GM19023 (cell line): ENCODE measurements around the gene SLC66A1.

Experiments
- ATAC-seq: cut with Tn5 transposase; IDR thresholded peaks from one replicate; pipeline ENCODE4 v1.9.1; 2021; ENCODE audit warnings: mild to moderate bottlenecking, moderate library complexity; ENCODE audit not compliant: unreplicated experiment

SLC66A1 gene

DNA sequence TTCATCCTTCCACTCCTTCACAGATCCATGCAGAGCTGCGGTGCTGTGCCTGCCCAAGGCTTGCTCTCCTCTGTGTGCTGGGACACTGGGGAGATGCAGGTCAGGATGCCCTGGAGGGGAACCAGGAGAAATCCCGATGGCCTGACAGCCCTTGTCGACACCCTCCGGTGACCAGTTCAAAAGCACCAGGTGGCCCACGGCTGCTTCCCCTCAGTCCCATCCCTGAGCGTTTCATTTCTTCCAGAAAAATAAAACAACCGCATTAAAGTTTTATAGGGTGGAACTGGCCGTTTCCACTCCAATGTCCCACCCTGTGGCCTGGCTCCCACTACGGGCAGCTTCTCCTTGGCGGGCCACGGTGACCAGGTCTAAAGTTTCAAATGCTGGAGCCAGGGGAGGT is 48.3 kb downstream of the SLC66A1 start:
- no peak for ATAC-seq

DNA sequence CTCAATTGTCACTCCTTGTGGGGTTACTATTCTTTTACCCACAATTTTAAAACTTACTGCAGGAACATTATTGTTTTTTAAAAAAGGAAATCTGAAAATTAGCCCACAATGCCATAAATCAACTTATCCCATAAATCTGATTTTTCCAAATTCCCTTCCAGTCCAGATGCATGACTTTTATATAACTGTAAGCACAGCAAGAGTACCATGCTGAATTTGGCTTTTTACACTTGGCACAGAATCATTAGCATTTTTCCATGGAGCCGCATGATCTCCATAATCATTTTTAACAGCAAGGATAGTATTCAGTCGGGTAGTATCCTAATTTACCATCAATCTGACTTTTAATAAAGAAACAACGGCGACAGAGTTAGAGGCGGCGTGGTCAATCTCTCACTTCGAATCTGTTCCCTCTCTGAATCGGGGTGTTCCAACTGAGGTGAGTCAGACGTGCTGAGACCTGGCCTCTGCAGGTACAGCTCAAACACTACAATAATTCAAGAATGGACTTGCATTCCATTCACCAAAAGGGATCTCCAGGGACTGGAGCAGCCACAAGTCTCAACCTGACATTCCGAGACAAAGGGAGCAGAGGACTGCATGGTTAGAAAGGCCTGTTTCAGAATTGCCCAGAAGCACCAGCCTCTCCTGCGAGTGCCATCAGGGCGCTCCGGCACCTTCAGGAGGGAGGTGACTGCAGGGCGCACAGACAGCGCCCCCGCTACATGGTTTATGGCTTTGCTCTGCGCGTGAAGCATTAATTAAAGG is 48.9 kb downstream of the SLC66A1 start:
- no peak for ATAC-seq

DNA sequence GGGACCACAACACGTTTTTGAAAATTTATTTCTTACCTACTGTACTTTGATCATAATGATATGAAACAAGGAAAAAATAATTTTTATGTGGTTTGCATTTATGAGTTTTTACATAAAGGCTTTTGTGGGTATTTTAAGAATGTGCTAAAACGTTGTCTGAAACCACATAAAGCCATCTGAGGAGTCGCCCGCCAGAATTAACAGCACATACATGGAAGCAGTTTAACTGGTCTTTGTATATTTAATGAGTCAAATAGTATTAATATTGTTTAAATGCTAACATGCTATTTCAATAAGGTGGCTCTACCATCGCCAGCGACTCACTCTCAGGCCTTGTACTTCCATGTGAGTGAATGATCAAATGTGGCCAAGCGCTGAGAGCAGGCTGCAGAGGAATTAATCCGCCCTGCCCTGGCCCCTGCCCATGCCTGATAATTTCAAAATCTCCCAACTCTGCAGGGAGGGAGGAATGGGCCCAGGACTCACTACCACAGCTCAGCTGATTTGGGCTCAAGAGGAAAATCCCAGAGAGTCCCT is 49.6 kb downstream of the SLC66A1 start:
- no peak for ATAC-seq

DNA sequence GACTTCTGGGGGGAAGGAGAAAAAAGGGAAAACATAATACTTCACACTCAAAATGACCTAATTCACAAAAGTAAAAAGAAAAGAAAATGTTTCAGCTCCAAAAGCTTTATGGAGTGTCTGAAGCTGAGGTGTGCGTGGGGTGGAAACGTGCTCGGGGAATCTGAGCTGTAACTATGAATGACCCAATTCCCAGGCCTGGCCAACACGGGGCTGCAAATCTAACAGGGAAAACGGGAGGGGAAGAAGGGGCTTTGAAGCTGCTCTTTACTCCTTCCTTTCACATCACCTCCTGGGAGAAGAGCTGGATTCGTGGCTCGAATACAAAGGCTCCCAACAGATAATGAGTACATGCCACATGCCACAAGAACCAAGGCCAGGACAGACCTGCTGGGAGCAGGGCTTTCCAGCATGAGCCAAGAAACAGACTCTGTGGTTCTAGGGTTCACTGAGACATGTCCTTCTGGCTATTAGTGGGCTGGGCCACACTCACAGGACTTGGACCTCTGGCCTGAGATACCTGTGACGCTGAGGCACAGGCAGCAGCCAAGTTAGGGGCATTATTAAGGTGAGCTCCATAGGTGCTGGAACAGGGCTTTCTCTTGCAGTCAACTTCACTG is 51.5 kb downstream of the SLC66A1 start:
- ATAC-seq = no peak

DNA sequence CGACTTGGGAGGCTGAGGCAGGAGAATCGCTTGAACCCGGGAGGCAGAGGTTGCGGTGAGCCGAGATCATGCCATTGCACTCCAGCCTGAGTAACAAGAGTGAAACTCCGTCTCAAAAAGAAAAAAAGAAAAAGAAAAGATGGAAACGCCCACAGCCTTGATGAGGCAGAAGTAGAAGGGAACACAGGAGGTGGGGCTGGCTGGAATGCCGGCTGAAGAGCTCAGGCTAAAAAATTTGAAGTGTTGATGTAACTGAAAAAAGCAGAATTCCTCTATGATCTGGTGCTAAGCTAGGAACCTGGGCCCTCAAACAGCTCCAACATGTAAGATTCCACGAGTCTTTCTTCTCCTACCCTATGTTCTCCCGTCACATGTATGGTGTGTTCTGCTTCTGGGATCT is 53.6 kb downstream of the SLC66A1 start:
- ATAC-seq = no peak

DNA sequence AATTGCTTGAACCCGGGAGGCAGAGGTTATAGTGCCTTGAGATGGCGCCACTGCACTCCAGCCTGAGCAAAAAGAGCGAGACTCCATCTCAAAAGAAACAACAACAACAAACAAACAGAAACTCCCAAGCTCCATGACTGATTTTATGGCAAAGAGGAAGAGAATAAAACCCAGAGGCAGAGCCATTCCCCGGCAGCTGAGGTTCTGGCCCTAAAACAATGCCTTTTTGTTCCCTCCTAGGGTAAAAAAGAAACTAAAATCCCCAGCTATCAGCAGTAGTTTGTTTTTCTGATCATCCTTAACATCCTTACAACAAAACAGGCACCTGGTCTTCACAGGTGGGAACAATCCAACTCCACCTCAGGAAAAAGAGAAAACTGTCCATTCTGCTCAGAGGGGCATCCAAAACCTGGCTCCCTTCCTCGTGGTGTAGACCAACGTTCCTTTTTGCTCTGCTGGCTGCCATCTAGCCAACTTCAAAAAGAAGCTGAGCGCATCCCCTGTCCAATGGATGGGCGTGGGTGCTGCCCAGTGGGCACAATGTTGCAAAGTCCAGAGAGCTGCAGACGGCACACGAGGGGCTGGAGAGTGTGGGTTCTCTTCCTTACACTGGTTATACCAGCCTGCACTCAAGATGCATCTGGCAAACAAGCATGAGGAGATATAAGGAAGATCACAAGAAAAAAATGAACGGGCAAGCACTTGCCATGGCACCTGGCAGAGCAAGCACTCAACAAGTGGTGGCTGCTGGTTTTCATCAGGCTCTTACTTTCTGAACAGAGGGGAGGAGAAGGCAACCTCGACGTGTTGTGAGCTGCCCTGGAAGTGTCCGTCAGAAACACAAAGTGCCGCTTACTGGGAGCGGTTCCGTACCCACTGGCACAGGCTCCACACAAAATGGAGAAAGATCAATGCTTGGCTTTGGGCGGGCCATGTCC is 54.7 kb downstream of the SLC66A1 start:
- no peak for ATAC-seq

DNA sequence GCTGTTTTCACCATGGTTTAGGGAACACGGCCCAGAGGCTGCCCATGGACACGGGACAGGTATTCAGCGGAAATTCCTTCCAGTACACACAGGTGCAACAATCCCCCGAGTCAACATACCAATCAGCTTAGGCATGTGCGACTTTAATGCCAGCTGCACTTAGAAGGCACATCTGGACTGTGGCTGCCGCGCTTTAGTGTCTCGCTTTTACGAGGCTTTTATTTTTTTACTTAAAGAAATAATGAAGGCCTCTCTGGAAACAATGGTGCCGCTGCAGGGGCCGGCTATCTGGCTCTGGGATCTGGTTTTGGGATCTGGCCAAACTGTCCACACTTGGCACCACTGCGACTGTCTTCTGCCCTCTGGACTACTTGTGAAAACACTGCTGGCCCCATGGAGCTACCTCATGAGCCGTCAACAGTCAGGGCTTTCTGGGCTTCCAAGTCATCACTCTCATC is 55.5 kb downstream of the SLC66A1 start:
- ATAC-seq = no peak

DNA sequence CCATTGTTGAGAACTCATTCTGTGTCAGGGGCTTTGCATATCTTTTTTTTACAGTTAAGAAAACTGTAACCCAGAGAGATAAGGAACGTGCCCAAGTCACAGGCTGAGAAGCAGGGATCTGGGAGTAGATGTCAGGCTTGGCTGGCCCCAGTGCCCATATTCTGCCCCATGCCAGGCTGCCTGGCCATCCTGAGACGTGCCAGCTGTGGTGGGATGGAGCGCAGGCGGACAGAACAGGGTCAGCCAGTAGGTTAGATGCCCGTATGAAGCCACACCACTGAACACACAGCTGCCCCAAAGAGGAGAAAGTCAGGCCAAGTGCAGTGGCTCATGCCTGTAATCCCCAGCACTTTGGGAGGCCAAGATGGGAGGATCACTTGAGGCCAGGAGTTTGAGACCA is 55.9 kb downstream of the SLC66A1 start:
- no peak for ATAC-seq

DNA sequence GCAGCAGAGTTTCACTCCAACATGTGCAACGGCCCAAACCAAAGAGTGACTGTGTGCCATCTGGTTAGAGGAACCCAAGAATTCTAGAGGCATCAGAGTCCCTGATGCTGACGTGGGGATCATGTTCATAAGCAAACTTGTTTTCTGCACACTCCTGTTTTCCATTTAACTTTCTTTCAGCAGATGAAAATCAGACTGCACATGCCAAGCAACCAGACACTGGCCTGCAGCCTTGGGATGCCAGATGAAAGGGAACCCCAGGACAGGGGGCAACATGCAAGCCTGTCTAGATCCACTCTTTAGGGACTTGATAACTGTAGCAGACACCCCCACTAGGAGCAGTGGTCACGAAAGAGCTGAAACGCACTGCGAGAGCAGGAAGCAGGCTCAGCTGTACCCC is 56.8 kb downstream of the SLC66A1 start:
- ATAC-seq = no peak

DNA sequence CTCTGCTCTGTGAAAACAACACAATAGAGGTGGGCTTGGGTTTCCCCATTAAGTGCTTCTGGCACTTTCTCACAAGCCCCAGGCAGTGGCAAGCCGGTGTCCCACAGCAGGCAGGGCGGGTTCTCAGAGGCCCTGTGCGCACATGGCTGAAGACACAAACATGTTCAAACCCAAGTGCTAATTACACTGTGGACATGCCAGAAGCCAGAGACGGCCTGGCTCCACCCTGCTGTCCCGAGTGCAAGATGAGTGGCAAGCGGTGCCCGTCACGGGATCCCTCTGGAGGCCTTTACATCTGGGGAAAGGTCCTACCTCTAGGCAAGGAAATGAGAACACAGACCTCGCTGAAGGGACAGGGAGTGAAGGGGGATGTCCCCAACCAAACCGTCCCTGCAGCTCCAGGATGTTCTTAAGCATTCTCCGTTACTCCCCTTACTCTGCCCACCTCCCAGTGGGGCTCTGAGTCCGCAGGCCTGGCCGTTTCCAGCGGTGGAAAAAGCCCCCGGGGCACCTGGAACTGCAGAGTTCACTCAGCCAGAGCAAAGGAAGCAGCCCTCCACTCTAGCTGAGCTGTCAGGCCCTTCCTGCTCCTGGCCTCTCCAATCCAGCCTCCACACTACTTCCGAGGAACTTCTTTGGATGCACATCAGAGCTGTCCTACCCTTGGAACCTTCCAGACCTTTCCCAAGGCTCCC is 57.4 kb downstream of the SLC66A1 start:
- no peak for ATAC-seq

DNA sequence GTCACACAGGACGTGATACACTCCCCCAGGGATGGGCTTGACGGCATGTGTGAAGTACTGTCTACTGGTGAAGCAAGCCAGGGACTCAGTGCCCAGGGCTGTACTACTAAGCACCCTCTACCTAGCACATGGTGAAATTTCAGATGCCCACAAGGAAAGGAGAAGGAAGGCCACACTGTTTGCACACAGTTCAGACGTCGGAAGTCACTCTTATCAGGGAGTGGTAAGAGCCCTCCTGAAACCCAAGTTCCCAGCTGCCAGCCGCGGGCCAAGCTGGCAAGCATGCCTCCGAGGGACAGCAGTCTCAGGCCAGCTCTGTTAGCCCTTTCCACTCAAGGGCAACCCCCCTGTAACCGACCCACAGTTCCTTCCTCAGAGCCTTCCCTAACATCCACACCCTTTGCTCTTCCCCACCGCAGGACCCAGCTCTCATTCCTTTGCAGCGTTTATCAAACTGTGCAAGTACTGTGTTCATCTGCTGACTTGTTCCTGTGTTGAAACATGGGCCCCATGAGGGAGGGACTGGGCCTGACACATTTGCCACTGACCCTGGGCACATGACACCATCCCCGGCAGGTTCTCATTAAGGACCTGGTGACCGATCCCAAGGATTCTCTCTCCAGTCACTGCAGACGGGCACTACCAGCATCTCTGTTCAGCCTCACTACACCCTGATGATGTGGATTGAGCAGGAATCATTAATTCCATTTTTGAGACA is 58.5 kb downstream of the SLC66A1 start:
- no peak for ATAC-seq

DNA sequence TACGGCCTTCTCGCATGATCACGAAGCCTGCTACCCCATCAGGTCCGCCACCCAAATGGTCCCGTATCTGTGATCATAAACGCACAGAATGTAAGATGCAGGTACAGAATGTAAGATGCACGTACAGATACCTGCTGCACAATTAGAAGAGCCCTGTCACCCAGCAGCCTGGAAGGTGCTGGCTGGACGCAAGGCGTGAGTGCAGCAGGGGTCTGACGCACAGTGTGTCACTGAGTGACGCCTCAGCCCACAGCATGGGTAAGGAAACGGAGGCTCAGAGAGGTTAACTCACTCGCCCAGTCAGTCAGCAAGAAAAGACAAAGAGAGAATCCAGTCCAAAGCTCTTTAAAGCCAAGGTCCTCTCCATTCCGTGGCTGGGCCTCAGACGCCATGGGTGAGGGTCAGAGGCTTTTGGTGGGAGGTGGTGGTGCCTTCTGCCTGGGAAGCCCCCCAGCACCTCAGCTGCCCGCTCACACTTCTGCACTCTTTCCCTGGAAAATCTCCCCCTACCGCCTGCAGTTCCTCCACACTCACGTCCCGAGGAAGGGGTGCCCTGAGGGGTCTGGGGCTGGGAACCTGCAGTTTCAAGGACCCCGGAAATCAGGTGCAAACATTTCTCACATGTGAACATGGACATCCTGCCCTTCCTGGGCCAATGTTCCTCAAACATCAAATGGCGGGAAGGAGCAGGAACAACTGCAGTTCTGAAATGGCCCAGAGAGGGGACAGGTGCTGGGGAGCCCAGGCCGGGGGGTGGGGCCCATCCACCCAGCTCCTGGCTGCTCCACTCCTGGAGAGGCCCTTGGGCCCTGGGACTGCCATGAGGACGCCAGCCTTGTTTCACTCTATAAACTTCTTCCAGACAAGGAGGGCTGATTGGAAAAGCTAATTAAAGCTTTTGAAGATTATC is 59.4 kb downstream of the SLC66A1 start:
- no peak for ATAC-seq

DNA sequence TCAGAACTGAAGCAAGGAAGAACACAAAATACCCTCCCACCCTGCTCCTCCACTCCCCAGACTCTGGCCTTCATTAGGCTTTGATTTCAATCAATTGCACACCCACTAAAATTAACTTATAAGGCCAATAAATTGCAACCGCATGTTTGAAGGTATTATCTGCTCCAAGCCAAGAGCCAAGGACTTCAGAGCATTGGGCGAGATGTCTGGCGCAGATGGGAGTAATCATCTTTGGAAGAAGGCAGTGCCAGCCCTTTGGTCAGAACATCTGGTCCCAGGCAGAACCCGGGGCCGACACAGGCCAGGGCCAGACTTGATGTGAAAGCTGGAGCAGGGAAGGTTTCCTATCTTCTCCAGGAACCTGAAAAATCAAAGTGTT is 60.0 kb downstream of the SLC66A1 start:
- ATAC-seq = no peak

DNA sequence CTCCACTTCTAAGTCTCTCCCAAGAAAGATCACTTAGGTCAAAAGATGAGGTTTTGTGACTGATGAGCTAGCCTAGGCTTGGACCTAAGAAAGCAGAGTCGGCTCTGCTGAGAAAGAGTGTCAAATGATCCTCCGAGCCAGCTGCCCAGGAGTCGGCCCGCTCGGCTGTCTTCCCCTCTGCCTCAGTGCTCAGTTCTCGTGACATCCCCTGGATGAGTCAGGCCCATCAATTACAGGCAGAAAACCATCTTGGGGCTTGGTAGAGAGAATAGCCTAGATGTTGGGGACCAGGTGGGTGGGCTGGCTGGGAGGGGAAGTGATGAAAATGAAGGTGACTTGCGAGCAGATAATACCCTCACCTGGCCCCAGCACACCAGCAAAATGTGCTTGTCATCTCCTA is 60.5 kb downstream of the SLC66A1 start:
- ATAC-seq = no peak

DNA sequence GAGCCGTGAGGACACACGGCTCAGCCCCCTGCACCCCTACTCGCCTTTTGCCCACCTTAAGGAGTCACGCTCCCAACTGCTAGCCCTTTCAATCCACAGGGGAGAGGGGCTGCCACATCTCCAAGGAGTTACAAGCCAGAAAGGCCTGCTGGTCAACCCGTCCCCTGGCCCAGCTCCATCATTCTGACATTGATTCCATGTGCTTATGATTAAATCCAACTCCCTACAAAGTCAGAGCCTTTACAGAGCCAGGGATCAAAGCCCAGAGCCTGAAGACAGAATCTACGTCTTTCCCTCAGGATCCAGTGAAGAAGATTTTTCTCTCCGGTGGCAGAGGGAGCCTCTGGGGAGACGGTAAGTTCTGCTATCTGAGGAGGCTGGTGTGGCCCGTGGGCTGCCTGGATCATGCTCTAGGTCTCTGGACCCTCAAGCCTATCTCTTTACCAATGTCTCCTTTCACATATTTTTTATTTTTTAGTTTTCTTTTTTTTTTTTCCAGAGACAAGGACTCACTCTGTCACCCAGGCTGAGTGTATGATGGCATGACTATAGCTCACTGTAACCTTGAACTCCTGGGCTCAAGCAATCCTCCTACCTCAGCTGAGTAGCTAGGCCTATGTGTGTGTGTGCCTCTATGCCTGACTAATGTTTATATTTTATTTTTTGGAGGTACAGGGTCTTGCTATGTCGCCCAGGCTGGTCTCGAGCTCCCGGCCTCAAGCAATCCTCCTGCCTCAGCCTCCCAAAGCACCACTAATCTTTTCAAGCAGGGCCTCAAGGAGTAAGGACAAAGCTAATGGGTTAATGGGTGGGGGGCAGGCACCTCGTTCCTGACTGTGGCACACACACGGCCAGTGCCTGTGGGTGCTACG is 61.3 kb downstream of the SLC66A1 start:
- ATAC-seq = no peak

DNA sequence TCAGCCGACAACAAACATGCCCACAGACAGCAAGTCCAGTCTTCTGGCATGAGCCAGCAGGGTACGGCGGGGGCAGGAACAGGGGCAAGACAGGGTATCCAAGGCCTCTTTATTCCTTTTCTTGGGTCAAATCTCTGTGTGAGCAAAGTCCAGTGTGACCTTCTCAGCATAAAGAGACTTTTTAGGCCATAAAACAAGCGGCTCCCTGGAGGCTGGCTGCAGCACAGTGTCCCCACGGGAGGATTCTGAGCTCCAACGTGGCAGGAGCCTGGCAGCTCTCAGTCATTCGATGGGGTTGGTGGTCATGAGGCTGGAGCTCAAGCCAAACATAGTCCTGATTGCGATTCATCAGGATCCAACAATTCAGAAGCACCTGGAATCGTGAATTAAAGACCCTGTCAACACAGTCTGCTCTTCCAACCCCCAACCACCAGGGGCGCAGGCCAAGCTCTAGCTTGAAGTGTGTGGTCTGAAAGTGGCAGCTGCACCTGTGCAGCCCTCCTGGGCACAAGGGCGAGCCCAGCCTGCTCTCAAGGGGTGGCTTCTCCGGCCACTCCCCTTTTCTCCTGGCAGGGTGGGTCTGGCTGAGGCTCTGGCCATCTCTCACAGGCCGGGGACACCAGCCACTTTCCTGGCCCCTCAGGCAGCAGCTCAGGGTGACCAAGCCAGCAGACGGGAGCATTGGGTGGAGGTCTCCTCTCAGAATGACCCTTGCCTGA is 62.1 kb downstream of the SLC66A1 start:
- ATAC-seq = no peak

DNA sequence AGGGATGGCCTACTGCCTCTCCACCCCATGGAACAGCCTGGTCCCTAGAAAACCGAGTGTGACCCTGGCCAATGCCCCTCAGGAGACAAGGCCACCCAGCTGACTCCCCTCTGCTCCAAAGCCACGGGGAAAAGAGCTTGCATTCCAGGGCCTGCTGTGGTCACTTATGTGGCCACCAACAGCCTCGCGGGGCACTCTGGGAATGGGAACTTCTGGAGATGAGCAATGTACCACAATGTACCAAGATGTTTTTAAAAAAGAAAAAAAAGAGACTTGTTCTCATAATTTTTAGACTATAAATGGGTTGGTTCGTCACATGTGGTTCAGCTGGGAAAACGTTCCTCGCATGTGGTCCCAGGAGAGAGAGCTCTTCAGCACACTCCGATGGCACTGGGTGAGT is 62.8 kb downstream of the SLC66A1 start:
- ATAC-seq = no peak
